Activated CD4-positive, alpha-beta memory T cell treated with anti-CD3 and anti-CD28 coated beads for 36 hours (primary cell): Measurements from ENCODE around the gene PPP2R5A. TPM values are rescaled to one million over a fixed set of nuclear protein-coding genes. Genes with fewer than 3 reads are reported as not detected.
"Not testable (repeated sequence)": the region's sequence is repeated elsewhere in the genome, so short reads cannot be mapped to it uniquely, and the experiment has no call there.

Source experiments
- CTCF ChIA-PET: fragments of 350-600 bp; sonication (Branson Sonifier 250); formaldehyde crosslinking; loops from one replicate; lab custom pipeline; 2021; ENCODE audit warnings: antibody characterized with exemption, inconsistent platforms; lab: Charles Lee
- POLR2A ChIA-PET: fragments of 350-600 bp; sonication (Branson Sonifier 250); formaldehyde crosslinking; loops from one replicate; lab custom pipeline; 2021; ENCODE audit warnings: antibody characterized with exemption; lab: Charles Lee
- DNase-seq: peaks from one replicate; pipeline ENCODE4 v3.0.0-alpha.2; 2020
- H3K27ac Mint-ChIP-seq: one replicate; pipeline ENCODE4 v1.8.0; 2021; ENCODE audit warnings: mixed read lengths
- H3K27me3 Mint-ChIP-seq: one replicate; pipeline ENCODE4 v1.8.0; 2021; ENCODE audit warnings: mixed read lengths
- H3K36me3 Mint-ChIP-seq: one replicate; pipeline ENCODE4 v1.8.0; 2021; ENCODE audit warnings: mixed read lengths
- H3K4me1 Mint-ChIP-seq: one replicate; pipeline ENCODE4 v1.8.0; 2021; ENCODE audit warnings: low read depth, mixed read lengths
- H3K4me3 Mint-ChIP-seq: one replicate; pipeline ENCODE4 v1.8.0; 2021; ENCODE audit warnings: mild to moderate bottlenecking, mixed read lengths
- H3K9me3 Mint-ChIP-seq: one replicate; pipeline ENCODE4 v1.8.0; 2021; ENCODE audit warnings: mixed read lengths
- intact Hi-C: fragments of 100-400 bp; cut with micrococcal nuclease; formaldehyde crosslinking; loops from one replicate; pipeline ENCODE4 v1.15.1; 2023
- total RNA-seq, 2 experiments: library from RNA; stranded (reverse); gene quantifications; one replicate each; pipeline ENCODE4 v1.2.3, GENCODE V29; 2021

Gene PPP2R5A
- total RNA-seq, 2 experiments from 2014 or later, result 38.6 to 40.4 TPM

- no peak for DNase-seq
- peaks cover 54% of the 10 kb centered on the region for H3K4me1 Mint-ChIP-seq
These were observed 16.4 kb downstream of the PPP2R5A start for GRCh38 chr1:212301580-212301979.

GRCh38 chr1:212302745-212303383 is 17.7 kb downstream of the PPP2R5A start:
- peaks cover 11% of the 10 kb centered on the region for H3K36me3 Mint-ChIP-seq
- intact Hi-C loops, result loop anchor here (1.0 to 5.0 kb wide), 3 partner anchors 8 to 471 kb away; partner anchors contain the start of gene LPGAT1
- CTCF ChIA-PET, result no interaction called here
- no peak overlapping the region for H3K27ac Mint-ChIP-seq
- H3K27me3 Mint-ChIP-seq, result no peaks in the 10 kb centered on the region
- no peak overlapping the region for H3K4me3 Mint-ChIP-seq
- peaks cover 52% of the 10 kb centered on the region for H3K4me1 Mint-ChIP-seq
- POLR2A ChIA-PET, result no interaction called here
- DNase-seq, result no peak
- peaks cover 2% of the 10 kb centered on the region for H3K9me3 Mint-ChIP-seq

More at GRCh38 chr1:212301580-212301979, 16.4 kb downstream of the PPP2R5A start:
- intact Hi-C loops, result loop anchor here (5.0 kb wide), 2 partner anchors 364 to 469 kb away; partner anchors contain the start of gene LPGAT1
- Mint-ChIP-seq H3K27me3 (no peaks in the 10 kb centered on the region), H3K9me3 (peaks cover 2% of the 10 kb centered on the region), H3K4me3 (no peak overlapping the region), H3K36me3 (peaks cover 7% of the 10 kb centered on the region), H3K27ac (no peak overlapping the region)
- ChIA-PET CTCF (no interaction called here), POLR2A (interaction anchor here (1.0 kb wide), 1 partner anchor 59 kb away, joined by 5 read pairs; no protein-coding TSS in a partner anchor)

- H3K4me3 Mint-ChIP-seq, result no peak overlapping the region
- no peaks in the 10 kb centered on the region for H3K27me3 Mint-ChIP-seq
- CTCF ChIA-PET, result no interaction called here
- peaks cover 56% of the 10 kb centered on the region for H3K4me1 Mint-ChIP-seq
- no peak overlapping the region for H3K27ac Mint-ChIP-seq
- POLR2A ChIA-PET, result no interaction called here
- peaks cover 2% of the 10 kb centered on the region for H3K9me3 Mint-ChIP-seq
- intact Hi-C loops, result no loop called here
- DNase-seq, result no peak
- H3K36me3 Mint-ChIP-seq, result peaks cover 29% of the 10 kb centered on the region
These were observed 20.1 kb downstream of the PPP2R5A start for GRCh38 chr1:212305342-212305741.

- H3K4me1 Mint-ChIP-seq, result peaks cover 60% of the 10 kb centered on the region
- DNase-seq, intact Hi-C loops, H3K27ac Mint-ChIP-seq, CTCF ChIA-PET, POLR2A ChIA-PET, H3K4me3 Mint-ChIP-seq, H3K9me3 Mint-ChIP-seq, H3K27me3 Mint-ChIP-seq: not testable (repeated sequence)
- H3K36me3 Mint-ChIP-seq, result peaks cover 29% of the 10 kb centered on the region
These were observed 20.8 kb downstream of the PPP2R5A start for GRCh38 chr1:212305984-212306452.

GRCh38 chr1:212309967-212310366 is 24.8 kb downstream of the PPP2R5A start:
- POLR2A ChIA-PET, result no interaction called here
- DNase-seq, result no peak
- H3K4me1 Mint-ChIP-seq, result peaks cover 47% of the 10 kb centered on the region
- intact Hi-C loops, result no loop called here
- H3K4me3 Mint-ChIP-seq, result no peak overlapping the region
- peaks cover 36% of the 10 kb centered on the region for H3K36me3 Mint-ChIP-seq
- no peaks in the 10 kb centered on the region for H3K27me3 Mint-ChIP-seq
- peaks cover 2% of the 10 kb centered on the region for H3K9me3 Mint-ChIP-seq
- CTCF ChIA-PET, result interaction anchor here (1.1 to 1.3 kb wide), 2 partner anchors 146 to 238 kb away, joined by 4 to 5 read pairs; no protein-coding TSS in a partner anchor
- H3K27ac Mint-ChIP-seq, result no peak overlapping the region

GRCh38 chr1:212310383-212310782 is 25.2 kb downstream of the PPP2R5A start:
- POLR2A ChIA-PET, result no interaction called here
- H3K36me3 Mint-ChIP-seq, result peaks cover 33% of the 10 kb centered on the region
- CTCF ChIA-PET, result interaction anchor here (1.1 to 1.3 kb wide), 2 partner anchors 145 to 238 kb away, joined by 4 to 5 read pairs; no protein-coding TSS in a partner anchor
- H3K4me1 Mint-ChIP-seq, result peaks cover 48% of the 10 kb centered on the region
- no peak for DNase-seq
- intact Hi-C loops, result no loop called here
- H3K9me3 Mint-ChIP-seq, result no peaks in the 10 kb centered on the region
- no peak overlapping the region for H3K4me3 Mint-ChIP-seq
- H3K27me3 Mint-ChIP-seq, result no peaks in the 10 kb centered on the region
- H3K27ac Mint-ChIP-seq, result no peak overlapping the region

GRCh38 chr1:212311836-212312497 is 26.8 kb downstream of the PPP2R5A start:
- Mint-ChIP-seq H3K9me3 (no peaks in the 10 kb centered on the region), H3K4me3 (no peak overlapping the region), H3K36me3 (peaks cover 30% of the 10 kb centered on the region), H3K4me1 (peaks cover 55% of the 10 kb centered on the region), H3K27me3 (no peaks in the 10 kb centered on the region), H3K27ac (no peak overlapping the region)
- no peak for DNase-seq
- CTCF ChIA-PET, result interaction anchor here (1.0 to 1.7 kb wide), 4 partner anchors 25 to 250 kb away, joined by 3 to 5 read pairs (median 4); no protein-coding TSS in a partner anchor
- POLR2A ChIA-PET, result interaction anchor here (1.2 kb wide), 1 partner anchor 16 kb away, joined by 6 read pairs; no protein-coding TSS in a partner anchor
- intact Hi-C loops, result no loop called here

- peaks cover 23% of the 10 kb centered on the region for H3K36me3 Mint-ChIP-seq
- H3K4me1 Mint-ChIP-seq, result peaks cover 59% of the 10 kb centered on the region
- DNase-seq, result no peak
- intact Hi-C loops, result no loop called here
- ChIA-PET CTCF (interaction anchor here (0.6 to 1.6 kb wide), 2 partner anchors 202 to 278 kb away, joined by 3 to 6 read pairs; partner anchors contain the start of genes DTL and INTS7), POLR2A (interaction anchor here (0.7 kb wide), 1 partner anchor 45 kb away, joined by 4 read pairs; no protein-coding TSS in a partner anchor)
- no peak overlapping the region for H3K27ac Mint-ChIP-seq
- no peaks in the 10 kb centered on the region for H3K27me3 Mint-ChIP-seq
- no peak overlapping the region for H3K4me3 Mint-ChIP-seq
- H3K9me3 Mint-ChIP-seq, result no peaks in the 10 kb centered on the region
These were observed 28.4 kb downstream of the PPP2R5A start for GRCh38 chr1:212313616-212314015.

GRCh38 chr1:212315184-212315583 is 30.0 kb downstream of the PPP2R5A start:
- Mint-ChIP-seq H3K27ac (no peak overlapping the region), H3K9me3 (no peaks in the 10 kb centered on the region), H3K36me3 (peaks cover 13% of the 10 kb centered on the region), H3K4me3 (no peak overlapping the region), H3K27me3 (no peaks in the 10 kb centered on the region), H3K4me1 (peaks cover 53% of the 10 kb centered on the region)
- ChIA-PET CTCF (interaction anchor here (0.6 kb wide), 1 partner anchor 19 kb away, joined by 3 read pairs; no protein-coding TSS in a partner anchor), POLR2A (no interaction called here)
- intact Hi-C loops, result loop anchor here (5.0 kb wide), 2 partner anchors 52 to 243 kb away; no protein-coding TSS in a partner anchor
- no peak for DNase-seq

- ChIA-PET CTCF (interaction anchor here (0.6 to 1.1 kb wide), 10 partner anchors 20 to 303 kb away, joined by 3 to 9 read pairs (median 3); partner anchors contain the start of genes DTL and INTS7), POLR2A (no interaction called here)
- peaks cover 47% of the 10 kb centered on the region for H3K4me1 Mint-ChIP-seq
- intact Hi-C loops, result loop anchor here (1.0 to 5.0 kb wide), 3 partner anchors 31 to 244 kb away; partner anchors contain the start of gene PPP2R5A
- DNase-seq, result peak; percentile 34
- H3K4me3 Mint-ChIP-seq, result no peak overlapping the region
- no peaks in the 10 kb centered on the region for H3K27me3 Mint-ChIP-seq
- H3K36me3 Mint-ChIP-seq, result peaks cover 11% of the 10 kb centered on the region
- no peaks in the 10 kb centered on the region for H3K9me3 Mint-ChIP-seq
- peak overlapping the region; percentile 66 for H3K27ac Mint-ChIP-seq
These were observed 30.7 kb downstream of the PPP2R5A start for GRCh38 chr1:212315907-212316306.

- Mint-ChIP-seq H3K27me3 (no peaks in the 10 kb centered on the region), H3K4me1 (peaks cover 42% of the 10 kb centered on the region), H3K27ac (no peak overlapping the region), H3K4me3 (no peak overlapping the region), H3K36me3 (peaks cover 10% of the 10 kb centered on the region), H3K9me3 (no peaks in the 10 kb centered on the region)
- CTCF ChIA-PET, result interaction anchor here (0.6 kb wide), 1 partner anchor 609 kb away, joined by 3 read pairs; no protein-coding TSS in a partner anchor
- POLR2A ChIA-PET, result no interaction called here
- intact Hi-C loops, result loop anchor here (5.0 kb wide), 2 partner anchors 49 to 246 kb away; no protein-coding TSS in a partner anchor
- DNase-seq, result no peak
These were observed 32.7 kb downstream of the PPP2R5A start for GRCh38 chr1:212317916-212318315.
